GM10266 (cell line): Measurements from ENCODE around the gene CCDC28B.

Source experiments
- DNase-seq: peaks from one replicate; pipeline ENCODE4 v3.0.0; 2012; ENCODE audit errors: extremely low spot score
- CTCF ChIP-seq: IDR thresholded peaks from 2 replicates; pipeline ENCODE4 v1.5.1; 2012; ENCODE audit warnings: mild to moderate bottlenecking, low read depth; ENCODE audit not compliant: control insufficient read depth, insufficient read depth; ENCODE audit errors: missing control alignments

Gene CCDC28B

DNA sequence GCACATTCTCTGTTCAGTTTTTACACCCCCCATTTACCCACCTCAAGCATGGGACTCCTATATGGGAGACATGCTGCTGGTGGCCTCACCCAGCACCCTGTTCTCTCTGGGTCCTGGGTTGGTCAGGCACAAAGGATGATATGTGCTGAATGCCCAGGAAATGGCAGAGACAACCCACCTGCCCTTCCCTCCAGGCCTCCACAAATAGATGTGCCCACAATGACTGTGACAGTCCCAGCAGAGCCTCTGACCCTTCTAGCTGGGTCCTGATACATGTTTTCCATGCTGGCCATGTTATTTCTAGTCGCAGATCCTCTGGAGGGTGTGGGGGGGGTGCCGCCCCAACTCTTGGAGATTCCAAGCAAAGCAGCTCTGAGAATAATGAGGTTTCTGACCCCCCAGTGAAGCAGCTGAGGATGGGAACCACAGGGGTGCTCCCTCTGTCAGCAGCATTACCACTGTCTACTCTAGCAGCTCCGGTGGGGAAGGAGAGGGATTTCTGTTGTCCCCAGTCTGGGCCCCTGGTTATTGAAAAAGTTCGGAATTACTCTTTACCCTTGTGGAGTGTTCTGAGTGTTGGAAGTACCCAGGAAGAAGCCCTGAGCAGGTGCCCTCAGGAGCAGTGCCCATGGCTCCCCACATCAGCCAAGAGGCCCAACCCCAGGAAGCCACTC, 1.2 kb upstream of the CCDC28B start:
- DNase-seq: no peak
- no peak for TF ChIP-seq CTCF

GRCh38 chr1:32199717-32200072, 700 bp upstream of the CCDC28B start:
- DNase-seq: no peak
- TF ChIP-seq CTCF: no peak

DNA sequence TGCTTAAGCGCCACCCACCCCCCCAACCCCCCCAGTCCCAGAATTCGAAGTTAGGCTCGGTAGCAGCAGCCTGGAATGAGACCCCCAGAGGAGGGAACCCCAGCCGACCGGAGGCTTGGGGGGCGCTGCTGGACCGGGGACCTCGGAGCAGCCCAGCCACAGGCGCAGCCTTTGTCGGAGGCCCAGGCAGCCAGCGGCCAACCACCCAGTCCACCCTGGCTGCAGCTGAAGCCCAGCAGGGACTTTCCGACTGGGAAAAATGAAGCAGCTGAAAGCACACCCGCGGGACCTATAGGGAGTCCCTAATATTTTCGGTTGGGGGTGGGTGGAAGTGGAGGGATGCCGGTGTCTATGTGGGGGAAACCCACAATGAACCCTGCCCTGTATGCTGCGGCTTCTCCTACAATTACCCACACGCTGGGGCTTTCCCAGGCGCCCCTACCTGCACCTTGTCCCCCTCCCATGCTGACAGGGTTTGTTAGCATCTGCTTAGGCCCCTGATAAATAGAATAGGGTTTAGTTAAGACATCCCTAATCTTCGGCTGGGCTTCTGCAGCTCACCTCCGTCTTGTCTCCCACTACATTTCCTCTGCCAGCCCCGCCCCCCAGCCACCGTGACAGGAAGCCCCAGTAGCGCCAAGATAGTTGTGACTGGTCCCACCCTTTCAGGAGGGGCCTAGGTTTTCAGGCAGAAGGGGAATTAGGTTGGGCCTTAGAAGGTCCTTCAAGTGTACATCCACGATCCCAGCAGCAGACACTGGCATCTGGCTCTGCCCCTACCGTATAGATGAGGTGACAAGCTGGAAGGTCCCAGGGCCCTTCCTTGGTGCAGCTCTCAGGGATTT, 838 bp downstream of the CCDC28B start:
- peak; percentile 79 for DNase-seq
- peak; percentile 24 for TF ChIP-seq CTCF

DNA sequence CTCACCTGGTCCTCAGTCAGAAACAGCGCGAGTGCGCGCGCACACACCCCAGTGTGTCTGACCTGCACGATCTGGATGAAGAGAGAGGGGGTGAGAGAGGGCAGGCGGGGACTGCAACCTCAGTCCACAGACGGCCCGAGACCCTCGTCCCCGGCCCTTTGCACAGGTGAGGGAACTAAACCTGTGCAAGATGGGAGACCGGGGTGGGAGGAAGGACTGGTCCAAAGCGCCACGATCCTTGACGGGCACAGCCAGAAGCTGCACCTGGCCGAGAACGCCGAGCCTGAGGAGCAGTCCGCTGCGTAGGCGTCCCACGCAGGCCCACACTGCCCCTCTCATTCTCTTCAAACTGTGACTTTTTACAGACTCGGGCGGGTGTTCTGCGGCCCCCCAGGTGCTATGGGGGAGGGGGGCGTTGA, 4.6 kb downstream of the CCDC28B start:
- TF ChIP-seq CTCF: no peak
- DNase-seq: no peak

- no peak for TF ChIP-seq CTCF
- peak; percentile 88 for DNase-seq
Observed at GRCh38 chr1:32205401-32206370, 5.3 kb downstream of the CCDC28B start, which contains the start of gene IQCC. TSS of gene IQCC (plus strand) at chr1:32205671. CDS start at chr1:32205682, 11 bp downstream.

GRCh38 chr1:32208469-32208868, 8.1 kb downstream of the CCDC28B start:
- no peak for DNase-seq
- no peak for TF ChIP-seq CTCF
